Vagina (tissue), 2 donors: ENCODE measurements around the gene NCR2. TPM values are rescaled to one million over a fixed set of nuclear protein-coding genes. Genes with fewer than 3 reads are reported as not detected.

ENCODE experiments used
- DNase-seq, 2 donors: peaks; one replicate each; pipeline ENCODE4 v3.0.0-alpha.2; 2017; ENCODE audit errors: extremely low spot score in 2 of 2
- H3K27ac ChIP-seq: fragments of 200-600 bp; sonication (generic); one replicate; pipeline ENCODE4 v1.5.1; 2019
- H3K27me3 ChIP-seq: fragments of 200-600 bp; sonication (generic); one replicate; pipeline ENCODE4 v1.5.1; 2019
- H3K36me3 ChIP-seq, 2 donors: fragments of 200-600 bp; sonication (generic); one replicate each; pipeline ENCODE4 v1.5.1; 2017 to 2019
- H3K4me1 ChIP-seq: fragments of 200-600 bp; sonication (generic); one replicate; pipeline ENCODE4 v1.5.1; 2019
- H3K4me3 ChIP-seq, 2 donors: fragments of 200-600 bp; sonication (generic); 1 replicate in 1 of 2; 2 replicates in 1 of 2; pipeline ENCODE4 v1.5.1; 2016 to 2019
- H3K9me3 ChIP-seq: fragments of 200-600 bp; sonication (generic); one replicate; pipeline ENCODE4 v1.5.1; 2019
- CTCF ChIP-seq, 3 experiments: fragments of 450-650 bp in 2 of 3; fragments of 200-600 bp in 1 of 3; sonication (generic) in 1 of 3; IDR thresholded peaks; one replicate each; pipeline ENCODE4 v1.5.1; 2017 to 2019; ENCODE audit warnings: antibody characterized with exemption in 3 of 3, mild to moderate bottlenecking in 2 of 3, moderate library complexity in 2 of 3
- POLR2A ChIP-seq, 2 donors: fragments of 450-650 bp; IDR thresholded peaks; one replicate each; pipeline ENCODE4 v1.6.1; 2017; ENCODE audit warnings: antibody characterized with exemption in 2 of 2, mild to moderate bottlenecking in 2 of 2, moderate library complexity in 2 of 2
- POLR2AphosphoS5 ChIP-seq, 2 donors: sonication (generic); formaldehyde crosslinking; IDR thresholded peaks; one replicate each; pipeline ENCODE4 v1.9.0; 2017; ENCODE audit warnings: antibody characterized with exemption in 2 of 2, mild to moderate bottlenecking in 2 of 2, low read depth in 1 of 2; ENCODE audit not compliant: insufficient read depth in 1 of 2
- intact Hi-C: fragments of 100-400 bp; cut with DNase I; formaldehyde crosslinking; loops from one replicate; pipeline ENCODE4 v1.15.1; 2023
- total RNA-seq: library from RNA; depleted of rRNA; stranded (reverse); fragments of >200 nt; gene quantifications from one replicate; pipeline ENCODE4 v1.2.3, GENCODE V29; 2016

The NCR2 gene
- total RNA-seq, 1 donor from 2014 or later = not detected

GRCh38 chr6:41375598-41376151 lies 40.3 kb downstream of the NCR2 start:
- H3K4me1 ChIP-seq = peaks cover 42% of the 10 kb centered on the region
- intact Hi-C loops = loop anchor here (10.0 kb wide), 1 partner anchor 79 kb away; no protein-coding TSS in a partner anchor
- H3K4me3 ChIP-seq = no peak overlapping the region
- H3K36me3 ChIP-seq = no peaks in the 10 kb centered on the region
- DNase-seq = no peak
- TF ChIP-seq CTCF (IDR thresholded peaks at IDR 0.05) (no peak), POLR2AphosphoS5 (IDR thresholded peaks at IDR 0.05; ENCODE audit: insufficient read depth in 1 of 2, low read depth in 1 of 2) (no peak), POLR2A (IDR thresholded peaks at IDR 0.05) (no peak)
- no peaks in the 10 kb centered on the region for H3K9me3 ChIP-seq
- H3K27me3 ChIP-seq = peaks cover 10% of the 10 kb centered on the region
- H3K27ac ChIP-seq = no peak overlapping the region

- Histone ChIP-seq H3K4me1 (peaks cover 38% of the 10 kb centered on the region), H3K27me3 (peaks cover 10% of the 10 kb centered on the region), H3K27ac (no peak overlapping the region), H3K9me3 (no peaks in the 10 kb centered on the region), H3K4me3 (no peak overlapping the region), H3K36me3 (no peaks in the 10 kb centered on the region)
- no peak for DNase-seq
- intact Hi-C loops = loop anchor here (10.0 kb wide), 1 partner anchor 79 kb away; no protein-coding TSS in a partner anchor
- TF ChIP-seq POLR2AphosphoS5 (IDR thresholded peaks at IDR 0.05; ENCODE audit: insufficient read depth in 1 of 2, low read depth in 1 of 2) = no peak
- TF ChIP-seq POLR2A (IDR thresholded peaks at IDR 0.05) = no peak
- no peak for TF ChIP-seq CTCF (IDR thresholded peaks at IDR 0.05)
These were observed 40.8 kb downstream of the NCR2 start for GRCh38 chr6:41376176-41376575.

- TF ChIP-seq POLR2A (IDR thresholded peaks at IDR 0.05) = no peak
- TF ChIP-seq POLR2AphosphoS5 (IDR thresholded peaks at IDR 0.05; ENCODE audit: insufficient read depth in 1 of 2, low read depth in 1 of 2) = no peak
- TF ChIP-seq CTCF (IDR thresholded peaks at IDR 0.05) = no peak
- intact Hi-C loops = loop anchor here (10.0 kb wide), 1 partner anchor 78 kb away; no protein-coding TSS in a partner anchor
- H3K27me3 ChIP-seq = peaks cover 10% of the 10 kb centered on the region
- no peak overlapping the region for H3K4me3 ChIP-seq
- H3K36me3 ChIP-seq = no peaks in the 10 kb centered on the region
- H3K4me1 ChIP-seq = peaks cover 30% of the 10 kb centered on the region
- DNase-seq = no peak
- no peak overlapping the region for H3K27ac ChIP-seq
- H3K9me3 ChIP-seq = no peaks in the 10 kb centered on the region
These were observed 41.7 kb downstream of the NCR2 start for GRCh38 chr6:41377071-41377470.

GRCh38 chr6:41379306-41379705 lies 43.9 kb downstream of the NCR2 start:
- no peak for TF ChIP-seq POLR2AphosphoS5 (IDR thresholded peaks at IDR 0.05; ENCODE audit: insufficient read depth in 1 of 2, low read depth in 1 of 2)
- no peak for TF ChIP-seq CTCF (IDR thresholded peaks at IDR 0.05)
- no peak for TF ChIP-seq POLR2A (IDR thresholded peaks at IDR 0.05)
- no peak overlapping the region for H3K4me3 ChIP-seq

GRCh38 chr6:41386594-41386993 lies 51.2 kb downstream of the NCR2 start:
- no peaks in the 10 kb centered on the region for H3K36me3 ChIP-seq
- H3K4me1 ChIP-seq = no peaks in the 10 kb centered on the region
- DNase-seq = no peak
- intact Hi-C loops = no loop called here
- no peak overlapping the region for H3K27ac ChIP-seq
- TF ChIP-seq POLR2A (IDR thresholded peaks at IDR 0.05) (no peak), POLR2AphosphoS5 (IDR thresholded peaks at IDR 0.05; ENCODE audit: insufficient read depth in 1 of 2, low read depth in 1 of 2) (no peak), CTCF (IDR thresholded peaks at IDR 0.05) (no peak)
- H3K9me3 ChIP-seq = no peaks in the 10 kb centered on the region
- no peaks in the 10 kb centered on the region for H3K27me3 ChIP-seq
- H3K4me3 ChIP-seq = no peak overlapping the region

More at GRCh38 chr6:41379306-41379705, 43.9 kb downstream of the NCR2 start:
- intact Hi-C loops = loop anchor here (10.0 kb wide), 1 partner anchor 75 kb away; no protein-coding TSS in a partner anchor
- H3K9me3 ChIP-seq = no peaks in the 10 kb centered on the region
- H3K27me3 ChIP-seq = peaks cover 4% of the 10 kb centered on the region
- DNase-seq = no peak
- H3K36me3 ChIP-seq = no peaks in the 10 kb centered on the region
- H3K4me1 ChIP-seq = peaks cover 10% of the 10 kb centered on the region
- H3K27ac ChIP-seq = no peak overlapping the region
